SK-MEL-5 (cell line): Measurements from ENCODE around the gene ZCCHC10. TPM values are rescaled to one million over a fixed set of nuclear protein-coding genes. Genes with fewer than 3 reads are reported as not detected.
"Not testable (repeated sequence)": the region's sequence is repeated elsewhere in the genome, so short reads cannot be mapped to it uniquely, and the experiment has no call there.

Experiments
- DNase-seq: peaks from one replicate; pipeline ENCODE4 v3.0.0-alpha.2; 2016; ENCODE audit warnings: low read depth, low spot score
- in situ Hi-C: cut with HindIII; loops from 2 replicates; pipeline ENCODE4 v1.10.0; 2016; ENCODE audit warnings: low sequenced_read_pairs, high pct_unique_total_duplicates, low pct_unique_long_range_greater_than_20kb
- total RNA-seq: library from RNA; depleted of rRNA; stranded (reverse); fragments of >200 nt; shearing (Covaris generic); gene quantifications from 2 replicates; pipeline ENCODE4 v1.2.3, GENCODE V29; 2014

ZCCHC10 gene
- total RNA-seq, 1 experiment from 2014 or later = 20.1 TPM

GRCh38 chr5:133048993-133049725 lies 22.8 kb upstream of the ZCCHC10 start:
- in situ Hi-C loops = no loop called here
- DNase-seq = no peak

- in situ Hi-C loops = no loop called here
- DNase-seq = no peak
These were observed 21.1 kb upstream of the ZCCHC10 start for GRCh38 chr5:133047404-133047803.

GRCh38 chr5:133046560-133046959 lies 20.2 kb upstream of the ZCCHC10 start:
- in situ Hi-C loops, DNase-seq: not testable (repeated sequence)

GRCh38 chr5:133041910-133042309 lies 15.6 kb upstream of the ZCCHC10 start:
- in situ Hi-C loops = no loop called here
- peak; percentile 47 for DNase-seq

- no peak for DNase-seq
- in situ Hi-C loops = no loop called here
These were observed 14.9 kb upstream of the ZCCHC10 start for GRCh38 chr5:133041157-133041784.

- DNase-seq, in situ Hi-C loops: not testable (repeated sequence)
These were observed 10.3 kb upstream of the ZCCHC10 start for GRCh38 chr5:133036677-133037076.

GRCh38 chr5:133035224-133035623 lies 8.9 kb upstream of the ZCCHC10 start:
- DNase-seq = peak; percentile 28
- in situ Hi-C loops = no loop called here

- in situ Hi-C loops = no loop called here
- DNase-seq = no peak
These were observed 7.7 kb upstream of the ZCCHC10 start for GRCh38 chr5:133034064-133034463.

- DNase-seq = peak; percentile 97
- in situ Hi-C loops = no loop called here
These were observed 6.7 kb upstream of the ZCCHC10 start for GRCh38 chr5:133032852-133033742.

GRCh38 chr5:133030343-133031005 lies 4.1 kb upstream of the ZCCHC10 start:
- in situ Hi-C loops = no loop called here
- no peak for DNase-seq

GRCh38 chr5:133029416-133029815 lies 3.1 kb upstream of the ZCCHC10 start:
- in situ Hi-C loops = no loop called here
- DNase-seq = no peak

- no peak for DNase-seq
- in situ Hi-C loops = no loop called here
These were observed 360 bp upstream of the ZCCHC10 start for GRCh38 chr5:133026664-133027153.

- in situ Hi-C loops = not testable (repeated sequence)
These were observed 6.9 kb downstream of the ZCCHC10 start for GRCh38 chr5:133019471-133019870.

GRCh38 chr5:133017964-133018363 lies 8.4 kb downstream of the ZCCHC10 start:
- no peak for DNase-seq
- in situ Hi-C loops = no loop called here

More at GRCh38 chr5:133019471-133019870, 6.9 kb downstream of the ZCCHC10 start:
- DNase-seq = not testable (repeated sequence)

GRCh38 chr5:133015466-133015865 lies 10.9 kb downstream of the ZCCHC10 start:
- in situ Hi-C loops = no loop called here
- no peak for DNase-seq

GRCh38 chr5:133008455-133008854 lies 17.9 kb downstream of the ZCCHC10 start:
- DNase-seq, in situ Hi-C loops: not testable (repeated sequence)

- DNase-seq = no peak
- in situ Hi-C loops = no loop called here
These were observed 19.7 kb downstream of the ZCCHC10 start for GRCh38 chr5:133006653-133007052.
